NCI-H345 treated with DMSO at 0.1 percent for 48 hours (cell line): ENCODE measurements around the gene PCYT2.

Experiments used
- DNase-seq: peaks from one replicate; lab custom pipeline; 2025; ENCODE audit not compliant: unreplicated experiment; lab: John Stamatoyannopoulos, UW

Gene PCYT2

DNA sequence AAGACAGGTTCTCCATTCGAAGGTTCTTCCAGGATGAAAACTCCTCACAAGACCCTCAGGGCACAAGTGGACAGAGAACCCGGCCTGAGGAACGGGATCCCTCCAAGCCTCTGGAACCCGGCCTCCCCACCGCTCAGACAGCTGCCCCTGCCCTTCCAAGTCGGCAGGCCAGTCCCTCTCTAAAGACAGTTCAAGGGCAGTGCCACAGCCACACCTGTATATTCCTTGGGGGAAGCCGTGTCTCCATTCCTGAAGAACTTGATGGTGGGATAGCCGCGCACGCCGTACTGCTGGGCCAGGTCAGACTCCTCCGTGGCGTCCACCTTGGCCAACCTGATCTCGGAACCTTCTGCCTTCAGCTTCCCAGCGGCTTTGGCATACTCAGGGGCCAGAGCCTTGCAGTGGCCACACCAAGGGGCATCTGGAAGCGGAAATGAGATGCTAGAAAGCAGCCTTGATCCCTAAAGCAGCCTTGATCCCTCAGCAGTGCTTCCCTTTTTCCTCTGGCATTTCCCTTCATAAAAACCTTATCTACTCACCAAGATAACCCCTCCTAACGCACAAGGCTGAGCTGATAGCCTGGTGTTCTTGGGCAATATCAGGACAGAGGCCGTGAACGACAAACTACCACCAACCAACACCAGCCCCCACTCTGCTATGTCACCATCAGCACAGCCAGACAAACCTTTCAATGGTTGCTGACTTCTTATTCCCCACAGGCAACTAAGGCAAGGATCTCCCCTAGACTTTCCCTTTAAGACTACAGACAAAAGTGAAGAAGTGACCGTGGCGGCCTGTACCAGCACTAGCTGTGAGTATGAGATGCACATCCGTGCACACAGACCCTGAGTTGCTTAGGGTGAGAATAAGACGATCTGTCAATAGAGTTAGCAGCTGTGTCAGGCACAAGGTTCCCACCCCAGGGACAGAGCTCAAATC, 52.0 kb downstream of the PCYT2 start:
- no peak for DNase-seq

DNA sequence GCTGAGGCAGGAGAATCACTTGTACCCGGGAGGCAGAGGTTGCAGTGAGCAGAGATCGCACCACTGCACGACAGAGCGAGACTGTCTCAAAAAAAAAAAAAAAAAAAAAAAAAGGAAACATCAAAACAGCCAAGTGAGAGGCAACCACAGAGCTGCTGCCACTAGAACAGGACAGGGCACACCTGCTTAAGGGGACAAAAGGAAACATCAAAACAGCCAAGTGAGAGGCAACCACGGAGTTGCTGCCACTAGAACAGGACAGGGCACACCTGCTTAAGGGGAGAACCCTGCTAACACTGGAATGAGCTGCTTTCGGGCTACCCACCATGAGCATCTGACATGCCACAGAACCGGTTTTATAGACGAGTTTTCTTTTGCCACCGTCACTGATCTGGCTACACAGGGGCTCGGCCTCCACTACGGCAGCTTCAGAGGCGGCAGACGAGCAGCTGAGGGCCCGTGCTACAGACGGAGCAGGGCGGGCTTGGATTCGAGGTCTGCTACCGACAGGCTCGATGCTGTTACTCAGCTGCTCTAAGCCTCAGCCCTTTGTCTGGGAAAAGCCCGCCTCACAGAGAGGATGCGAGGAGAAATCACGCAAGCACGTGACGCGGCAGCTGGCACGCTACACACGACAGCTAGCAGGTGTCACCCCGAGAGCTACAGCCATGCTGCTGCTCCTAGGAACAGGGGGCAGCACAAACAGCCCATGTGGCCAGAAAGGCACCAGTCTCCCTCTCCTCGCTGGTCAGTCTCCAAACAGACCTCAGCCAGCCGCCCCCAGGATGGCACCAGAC, 52.8 kb downstream of the PCYT2 start:
- DNase-seq: no peak

- no peak for DNase-seq
These were observed 56.0 kb downstream of the PCYT2 start for GRCh38 chr17:81854974-81855774.

DNA sequence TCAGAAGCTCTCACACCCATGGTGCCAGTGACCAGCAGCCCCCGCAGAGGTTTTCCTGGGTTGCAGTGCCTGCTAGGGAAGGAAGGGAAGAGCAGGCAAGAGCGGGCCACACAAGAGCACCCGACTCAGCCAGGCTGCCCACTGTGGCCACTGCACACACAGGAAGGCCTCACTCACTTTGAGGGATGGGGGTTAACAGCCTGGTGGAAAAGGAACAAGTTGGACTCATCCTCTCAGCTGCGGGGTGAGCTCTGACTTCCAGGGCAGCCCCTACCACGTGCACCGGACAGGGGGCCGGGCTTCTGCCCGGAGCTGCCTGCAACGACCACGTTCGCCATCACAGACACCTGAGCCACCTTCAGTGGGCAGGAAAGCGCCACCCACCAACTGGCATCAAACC, 59.0 kb downstream of the PCYT2 start:
- DNase-seq: no peak

GRCh38 chr17:81851423-81851822, 59.8 kb downstream of the PCYT2 start:
- DNase-seq: no peak
